ENCODE measurements around the gene NR2C1.

GRCh38 chr12:95017482-95017881, 55.9 kb downstream of the NR2C1 start:
- no peak for TF ChIP-seq YY1 (IDR thresholded peaks at IDR 0.05; ENCODE audit: extremely low read depth, insufficient replicate concordance, low read depth, low read length)
- TF ChIP-seq CTCF (IDR thresholded peaks at IDR 0.05 in 2 of 3, conservative IDR thresholded peaks at IDR 0.05 in 1 of 3; ENCODE audit: borderline replicate concordance in 1 of 3, insufficient read depth in 1 of 3, low read depth in 2 of 3, low read length in 2 of 3) = no peak
- no peak for TF ChIP-seq EZH2 (IDR thresholded peaks at IDR 0.05)
